ENCODE data around the gene PCDHGC4. TPM values are rescaled to one million over a fixed set of nuclear protein-coding genes. Genes with fewer than 3 reads are reported as not detected.

Gene PCDHGC4
- total and polyA plus RNA-seq, 2 of the 13 experiments (the other 11 are each of a cell fraction or from before 2014, with no cell fraction given): 0.07 TPM; not detected in 1

DNA sequence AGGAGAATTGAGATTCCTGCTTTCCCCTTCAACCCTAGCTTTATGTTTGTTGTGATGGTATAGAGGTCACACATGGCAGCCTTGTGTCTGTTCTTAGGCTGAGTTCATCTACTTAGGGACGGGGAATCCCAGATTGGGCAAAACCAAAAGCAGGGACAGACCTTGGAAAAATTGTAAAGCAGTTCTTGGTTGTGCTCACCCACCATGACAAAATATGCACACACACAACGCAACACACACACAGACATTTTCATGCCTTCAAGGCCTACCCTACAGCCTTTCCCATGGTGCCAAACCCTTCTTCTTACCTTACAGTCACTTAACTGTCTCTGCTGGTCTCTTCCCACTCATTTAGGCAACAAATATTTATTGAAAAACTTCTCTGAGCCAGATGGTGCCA is 18.9 kb downstream of the PCDHGC4 start:
- DNase-seq (ENCODE audit: low spot score) (no peak), FAIRE-seq (no peak), ATAC-seq (no peak)
- ChIA-PET CTCF (ENCODE audit: low intra/inter-chr PET ratio, low total read pairs) (no interaction called here), POLR2A (no interaction called here)
- in situ Hi-C loops (cut with HindIII; ENCODE audit: extremely low pct_ligation_motif_present, low pct_unique_long_range_greater_than_20kb) (no loop called here), intact Hi-C loops (cut with micrococcal nuclease; ENCODE audit: unreplicated experiment) (no loop called here)
- Histone ChIP-seq H3K27me3 (ENCODE audit: control insufficient read depth in 1 of 2, insufficient read depth in 2 of 2, low read length in 2 of 2) (no peaks in the 10 kb centered on the region; a peak in 1 of 5 replicates), H3K27ac (ENCODE audit: extremely low read length, insufficient read depth, low read length) (no peak overlapping the region), H3K9ac (ENCODE audit: insufficient read depth, low read depth, low read length) (no peak overlapping the region), H3K4me3 (replicated peaks in 1 of 3; ENCODE audit: insufficient read depth in 1 of 3, low read depth in 2 of 3, low read length in 3 of 3) (no peak overlapping the region), H3K36me3 (replicated peaks in 1 of 2; ENCODE audit: control insufficient read depth in 1 of 2, insufficient read depth in 2 of 2, low read length in 2 of 2) (no peaks in the 10 kb centered on the region), H3K4me2 (ENCODE audit: low read depth, low read length) (no peak overlapping the region), H4K20me1 (ENCODE audit: insufficient read depth, low read length) (no peaks in the 10 kb centered on the region), H3K79me2 (ENCODE audit: insufficient read depth, low read length) (no peaks in the 10 kb centered on the region), H3K9me3 (ENCODE audit: low read length) (no peaks in the 10 kb centered on the region), H2AFZ (ENCODE audit: low read length) (no peak overlapping the region), H3K4me1 (ENCODE audit: insufficient read depth, low read length) (no peaks in the 10 kb centered on the region)
- no TSS peak for BruUV-seq (replicated peaks)
- 47% methylated on average over 2 of the region's 2 CpGs for WGBS (ENCODE audit: low lambda C conversion rate)
- no peak for TF ChIP-seq GTF3A (CRISPR knock-in tag; conservative IDR thresholded peaks at IDR 0.05)
- TF ChIP-seq, protein P1, sequence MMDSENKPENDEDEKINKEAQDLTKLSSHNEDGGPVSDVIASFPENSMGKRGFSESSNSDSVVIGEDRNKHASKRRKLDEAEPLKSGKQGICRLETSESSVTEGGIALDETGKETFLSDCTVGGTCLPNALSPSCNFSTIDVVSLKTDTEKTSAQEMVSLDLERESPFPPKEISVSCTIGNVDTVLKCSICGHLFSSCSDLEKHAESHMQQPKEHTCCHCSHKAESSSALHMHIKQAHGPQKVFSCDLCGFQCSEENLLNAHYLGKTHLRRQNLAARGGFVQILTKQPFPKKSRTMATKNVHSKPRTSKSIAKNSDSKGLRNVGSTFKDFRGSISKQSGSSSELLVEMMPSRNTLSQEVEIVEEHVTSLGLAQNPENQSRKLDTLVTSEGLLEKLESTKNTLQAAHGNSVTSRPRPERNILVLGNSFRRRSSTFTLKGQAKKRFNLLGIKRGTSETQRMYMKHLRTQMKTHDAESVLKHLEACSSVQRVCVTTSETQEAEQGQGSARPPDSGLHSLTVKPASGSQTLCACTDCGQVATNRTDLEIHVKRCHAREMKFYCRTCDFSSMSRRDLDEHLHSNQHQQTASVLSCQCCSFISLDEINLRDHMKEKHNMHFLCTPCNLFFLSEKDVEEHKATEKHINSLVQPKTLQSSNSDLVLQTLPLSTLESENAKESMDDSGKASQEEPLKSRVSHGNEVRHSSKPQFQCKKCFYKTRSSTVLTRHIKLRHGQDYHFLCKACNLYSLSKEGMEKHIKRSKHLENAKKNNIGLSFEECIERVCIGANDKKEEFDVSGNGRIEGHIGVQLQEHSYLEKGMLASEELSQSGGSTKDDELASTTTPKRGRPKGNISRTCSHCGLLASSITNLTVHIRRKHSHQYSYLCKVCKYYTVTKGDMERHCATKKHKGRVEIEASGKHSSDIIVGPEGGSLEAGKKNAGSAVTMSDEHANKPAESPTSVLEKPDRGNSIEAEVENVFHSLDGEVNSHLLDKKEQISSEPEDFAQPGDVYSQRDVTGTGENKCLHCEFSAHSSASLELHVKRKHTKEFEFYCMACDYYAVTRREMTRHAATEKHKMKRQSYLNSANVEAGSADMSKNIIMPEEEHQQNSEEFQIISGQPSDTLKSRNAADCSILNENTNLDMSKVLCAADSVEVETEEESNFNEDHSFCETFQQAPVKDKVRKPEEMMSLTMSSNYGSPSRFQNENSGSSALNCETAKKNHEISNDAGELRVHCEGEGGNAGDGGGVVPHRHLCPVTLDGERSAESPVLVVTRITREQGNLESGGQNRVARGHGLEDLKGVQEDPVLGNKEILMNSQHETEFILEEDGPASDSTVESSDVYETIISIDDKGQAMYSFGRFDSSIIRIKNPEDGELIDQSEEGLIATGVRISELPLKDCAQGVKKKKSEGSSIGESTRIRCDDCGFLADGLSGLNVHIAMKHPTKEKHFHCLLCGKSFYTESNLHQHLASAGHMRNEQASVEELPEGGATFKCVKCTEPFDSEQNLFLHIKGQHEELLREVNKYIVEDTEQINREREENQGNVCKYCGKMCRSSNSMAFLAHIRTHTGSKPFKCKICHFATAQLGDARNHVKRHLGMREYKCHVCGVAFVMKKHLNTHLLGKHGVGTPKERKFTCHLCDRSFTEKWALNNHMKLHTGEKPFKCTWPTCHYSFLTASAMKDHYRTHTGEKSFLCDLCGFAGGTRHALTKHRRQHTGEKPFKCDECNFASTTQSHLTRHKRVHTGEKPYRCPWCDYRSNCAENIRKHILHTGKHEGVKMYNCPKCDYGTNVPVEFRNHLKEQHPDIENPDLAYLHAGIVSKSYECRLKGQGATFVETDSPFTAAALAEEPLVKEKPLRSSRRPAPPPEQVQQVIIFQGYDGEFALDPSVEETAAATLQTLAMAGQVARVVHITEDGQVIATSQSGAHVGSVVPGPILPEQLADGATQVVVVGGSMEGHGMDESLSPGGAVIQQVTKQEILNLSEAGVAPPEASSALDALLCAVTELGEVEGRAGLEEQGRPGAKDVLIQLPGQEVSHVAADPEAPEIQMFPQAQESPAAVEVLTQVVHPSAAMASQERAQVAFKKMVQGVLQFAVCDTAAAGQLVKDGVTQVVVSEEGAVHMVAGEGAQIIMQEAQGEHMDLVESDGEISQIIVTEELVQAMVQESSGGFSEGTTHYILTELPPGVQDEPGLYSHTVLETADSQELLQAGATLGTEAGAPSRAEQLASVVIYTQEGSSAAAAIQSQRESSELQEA (CRISPR knock-in tag; IDR thresholded peaks at IDR 0.05; ENCODE audit: not compliant biosample characterization): no peak
- TF ChIP-seq KLF11 (CRISPR knock-in tag; IDR thresholded peaks at IDR 0.05): no peak
- no peak for TF ChIP-seq FOXP1 (IDR thresholded peaks at IDR 0.05)
- TF ChIP-seq FOXP1 (CRISPR knock-in tag; IDR thresholded peaks at IDR 0.05): no peak
- no peak for TF ChIP-seq KAT8 (CRISPR knock-in tag; IDR thresholded peaks at IDR 0.05)
- TF ChIP-seq ZNF17 (CRISPR knock-in tag; IDR thresholded peaks at IDR 0.05): no peak
- TF ChIP-seq FOXK2 (IDR thresholded peaks at IDR 0.05): no peak
- TF ChIP-seq, protein P2, sequence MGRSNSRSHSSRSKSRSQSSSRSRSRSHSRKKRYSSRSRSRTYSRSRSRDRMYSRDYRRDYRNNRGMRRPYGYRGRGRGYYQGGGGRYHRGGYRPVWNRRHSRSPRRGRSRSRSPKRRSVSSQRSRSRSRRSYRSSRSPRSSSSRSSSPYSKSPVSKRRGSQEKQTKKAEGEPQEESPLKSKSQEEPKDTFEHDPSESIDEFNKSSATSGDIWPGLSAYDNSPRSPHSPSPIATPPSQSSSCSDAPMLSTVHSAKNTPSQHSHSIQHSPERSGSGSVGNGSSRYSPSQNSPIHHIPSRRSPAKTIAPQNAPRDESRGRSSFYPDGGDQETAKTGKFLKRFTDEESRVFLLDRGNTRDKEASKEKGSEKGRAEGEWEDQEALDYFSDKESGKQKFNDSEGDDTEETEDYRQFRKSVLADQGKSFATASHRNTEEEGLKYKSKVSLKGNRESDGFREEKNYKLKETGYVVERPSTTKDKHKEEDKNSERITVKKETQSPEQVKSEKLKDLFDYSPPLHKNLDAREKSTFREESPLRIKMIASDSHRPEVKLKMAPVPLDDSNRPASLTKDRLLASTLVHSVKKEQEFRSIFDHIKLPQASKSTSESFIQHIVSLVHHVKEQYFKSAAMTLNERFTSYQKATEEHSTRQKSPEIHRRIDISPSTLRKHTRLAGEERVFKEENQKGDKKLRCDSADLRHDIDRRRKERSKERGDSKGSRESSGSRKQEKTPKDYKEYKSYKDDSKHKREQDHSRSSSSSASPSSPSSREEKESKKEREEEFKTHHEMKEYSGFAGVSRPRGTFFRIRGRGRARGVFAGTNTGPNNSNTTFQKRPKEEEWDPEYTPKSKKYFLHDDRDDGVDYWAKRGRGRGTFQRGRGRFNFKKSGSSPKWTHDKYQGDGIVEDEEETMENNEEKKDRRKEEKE (IDR thresholded peaks at IDR 0.05): no peak
- TF ChIP-seq, protein P3, sequence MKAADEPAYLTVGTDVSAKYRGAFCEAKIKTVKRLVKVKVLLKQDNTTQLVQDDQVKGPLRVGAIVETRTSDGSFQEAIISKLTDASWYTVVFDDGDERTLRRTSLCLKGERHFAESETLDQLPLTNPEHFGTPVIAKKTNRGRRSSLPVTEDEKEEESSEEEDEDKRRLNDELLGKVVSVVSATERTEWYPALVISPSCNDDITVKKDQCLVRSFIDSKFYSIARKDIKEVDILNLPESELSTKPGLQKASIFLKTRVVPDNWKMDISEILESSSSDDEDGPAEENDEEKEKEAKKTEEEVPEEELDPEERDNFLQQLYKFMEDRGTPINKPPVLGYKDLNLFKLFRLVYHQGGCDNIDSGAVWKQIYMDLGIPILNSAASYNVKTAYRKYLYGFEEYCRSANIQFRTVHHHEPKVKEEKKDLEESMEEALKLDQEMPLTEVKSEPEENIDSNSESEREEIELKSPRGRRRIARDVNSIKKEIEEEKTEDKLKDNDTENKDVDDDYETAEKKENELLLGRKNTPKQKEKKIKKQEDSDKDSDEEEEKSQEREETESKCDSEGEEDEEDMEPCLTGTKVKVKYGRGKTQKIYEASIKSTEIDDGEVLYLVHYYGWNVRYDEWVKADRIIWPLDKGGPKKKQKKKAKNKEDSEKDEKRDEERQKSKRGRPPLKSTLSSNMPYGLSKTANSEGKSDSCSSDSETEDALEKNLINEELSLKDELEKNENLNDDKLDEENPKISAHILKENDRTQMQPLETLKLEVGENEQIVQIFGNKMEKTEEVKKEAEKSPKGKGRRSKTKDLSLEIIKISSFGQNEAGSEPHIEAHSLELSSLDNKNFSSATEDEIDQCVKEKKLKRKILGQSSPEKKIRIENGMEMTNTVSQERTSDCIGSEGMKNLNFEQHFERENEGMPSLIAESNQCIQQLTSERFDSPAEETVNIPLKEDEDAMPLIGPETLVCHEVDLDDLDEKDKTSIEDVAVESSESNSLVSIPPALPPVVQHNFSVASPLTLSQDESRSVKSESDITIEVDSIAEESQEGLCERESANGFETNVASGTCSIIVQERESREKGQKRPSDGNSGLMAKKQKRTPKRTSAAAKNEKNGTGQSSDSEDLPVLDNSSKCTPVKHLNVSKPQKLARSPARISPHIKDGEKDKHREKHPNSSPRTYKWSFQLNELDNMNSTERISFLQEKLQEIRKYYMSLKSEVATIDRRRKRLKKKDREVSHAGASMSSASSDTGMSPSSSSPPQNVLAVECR (CRISPR knock-in tag; IDR thresholded peaks at IDR 0.05; ENCODE audit: borderline replicate concordance): no peak

Measured in HepG2 (cell line).